Activated T-cell treated with anti-CD3 and anti-CD28 coated beads for 24 hours (primary cell): ENCODE measurements around the gene SLC25A52.
"Not testable (repeated sequence)": the region's sequence is repeated elsewhere in the genome, so short reads cannot be mapped to it uniquely, and the experiment has no call there.

Source experiments
- DNase-seq: peaks from one replicate; pipeline ENCODE4 v3.0.0-alpha.2; 2020; ENCODE audit warnings: low read depth

Gene SLC25A52

DNA sequence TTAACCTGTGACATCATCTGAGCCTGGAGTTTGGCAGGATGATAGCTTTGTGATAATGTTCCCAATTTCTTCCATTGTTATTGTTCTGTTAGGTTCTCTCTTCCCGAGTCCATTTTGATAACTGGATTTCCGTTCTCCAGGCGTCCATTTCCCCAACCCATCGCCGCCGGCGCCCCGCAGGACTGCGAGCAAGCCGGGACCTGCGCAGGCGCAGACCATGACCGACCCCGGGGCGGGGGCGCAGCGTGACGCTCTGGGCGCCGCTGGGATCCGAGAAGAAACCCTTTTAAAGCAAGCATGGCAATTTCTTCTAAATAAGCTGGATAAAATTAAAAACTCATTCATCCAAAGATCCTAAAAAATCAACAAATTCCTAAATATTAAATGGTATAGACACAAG lies at the start of gene SLC25A52:
Gene SLC25A52 (minus strand): TSS at position 186 of the 400 bp plus-strand sequence. CDS start 219 bp downstream, outside the sequence.
- no peak for DNase-seq

GRCh38 chr18:31809049-31809448 lies 48.4 kb upstream of the SLC25A52 start:
- not testable (repeated sequence) for DNase-seq

- no peak for DNase-seq
Measured at GRCh38 chr18:31801078-31801477, 40.4 kb upstream of the SLC25A52 start.

GRCh38 chr18:31799257-31799656 lies 38.6 kb upstream of the SLC25A52 start:
- not testable (repeated sequence) for DNase-seq

DNA sequence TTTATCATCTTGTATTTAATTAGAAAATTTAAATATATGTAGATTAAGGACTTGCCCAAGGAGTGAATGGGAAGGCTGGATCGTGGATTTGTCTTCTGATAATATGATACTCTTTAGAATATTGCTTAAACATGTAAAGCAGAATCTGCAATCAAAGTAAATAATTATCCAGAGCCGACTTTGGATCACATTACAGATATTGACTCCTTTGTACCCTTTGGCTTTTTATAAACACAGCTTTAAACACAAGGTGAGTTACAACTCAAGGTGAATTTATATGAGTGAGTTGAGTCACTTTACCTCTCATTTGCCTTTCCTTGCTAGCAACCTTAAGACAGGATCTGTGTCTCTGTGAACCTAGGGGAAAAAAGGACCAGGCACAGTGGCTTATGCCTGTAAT lies 37.7 kb upstream of the SLC25A52 start:
- no peak for DNase-seq

- no peak for DNase-seq
Measured at GRCh38 chr18:31795747-31796146, 35.1 kb upstream of the SLC25A52 start.

GRCh38 chr18:31793531-31793930 lies 32.9 kb upstream of the SLC25A52 start:
- DNase-seq = no peak

GRCh38 chr18:31792580-31792911 lies 31.9 kb upstream of the SLC25A52 start:
- no peak for DNase-seq

DNA sequence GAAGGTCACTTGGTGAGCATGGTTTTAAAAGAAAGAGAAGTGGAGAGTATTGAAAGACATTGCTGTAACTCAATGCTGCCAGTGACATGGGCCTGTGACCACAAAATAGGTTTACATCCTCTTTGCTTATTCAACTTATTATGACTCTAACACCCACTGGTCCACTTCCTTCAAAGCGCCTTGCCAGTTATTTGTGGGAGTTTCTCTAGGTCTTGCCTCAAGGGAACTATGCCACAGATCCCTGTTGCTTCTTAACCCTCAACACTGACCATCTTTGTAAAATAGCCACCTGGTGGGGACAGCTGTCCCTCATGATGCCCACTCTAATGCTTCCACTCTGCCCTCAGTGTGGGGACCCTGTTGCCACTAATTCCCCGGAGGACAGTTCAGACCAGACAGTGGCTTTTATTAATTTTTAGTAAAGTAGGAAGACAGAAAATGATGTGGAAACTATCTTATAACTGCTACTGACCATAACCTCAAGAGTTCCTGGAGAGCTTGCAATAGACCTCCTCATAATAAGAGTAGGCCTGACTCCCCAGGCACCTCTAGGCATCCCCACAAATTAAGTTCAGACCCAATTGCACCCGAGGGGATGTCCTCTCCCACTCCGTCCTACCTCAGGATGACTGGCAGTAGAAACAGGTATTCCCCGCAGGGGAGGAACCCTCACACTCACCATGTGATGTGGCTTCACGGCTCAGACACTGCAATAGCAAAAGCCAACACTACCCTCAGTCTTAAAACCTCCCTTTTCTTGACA lies 31.3 kb upstream of the SLC25A52 start:
- DNase-seq = no peak

- DNase-seq = no peak
Measured at GRCh38 chr18:31789409-31789808, 28.7 kb upstream of the SLC25A52 start.

GRCh38 chr18:31783059-31783458 lies 22.4 kb upstream of the SLC25A52 start:
- DNase-seq = no peak

DNA sequence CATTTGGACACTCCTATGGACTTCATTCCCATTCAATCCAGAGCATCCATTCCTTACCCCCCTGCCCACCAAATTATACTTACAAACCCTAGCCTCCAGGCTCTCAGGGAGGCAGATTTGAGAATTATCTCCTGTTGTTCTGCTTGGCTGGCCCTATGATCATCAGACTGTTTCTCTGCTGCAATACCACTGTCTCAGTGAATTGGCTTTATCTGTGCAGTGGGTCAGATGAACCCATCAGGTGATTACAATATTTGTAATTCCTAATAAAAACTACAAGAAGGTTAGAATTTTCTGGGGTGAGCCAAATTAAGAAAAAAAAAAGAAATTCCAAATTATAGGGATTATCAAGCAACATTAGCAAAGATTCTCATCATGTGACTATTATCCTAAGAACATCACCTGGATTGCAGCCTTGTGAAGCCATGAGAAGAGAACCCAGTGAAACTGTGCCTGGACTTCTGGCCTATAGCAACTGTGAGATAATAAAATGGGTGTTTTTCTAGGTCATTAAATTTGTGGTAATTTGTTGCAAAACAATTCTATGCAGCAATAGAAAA lies 17.8 kb upstream of the SLC25A52 start:
- no peak for DNase-seq

DNA sequence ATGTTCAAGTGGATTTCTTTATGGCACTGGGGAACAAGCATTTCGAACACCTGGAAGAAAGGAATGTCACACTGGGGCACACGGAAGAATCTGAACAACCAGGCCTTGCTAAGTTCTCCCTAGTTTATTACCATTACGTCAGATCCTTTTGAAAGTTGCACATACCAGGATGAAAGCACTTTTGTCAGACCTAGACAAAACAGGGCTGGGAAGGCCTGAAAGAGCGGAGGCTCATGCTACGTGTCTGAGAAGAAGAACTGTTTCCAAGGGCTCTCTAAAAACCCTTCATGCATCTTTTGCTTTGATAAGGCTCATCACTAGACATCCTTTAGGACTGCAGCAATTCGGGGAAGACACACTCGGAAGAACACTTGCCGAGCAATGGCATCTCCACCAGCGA lies 15.4 kb upstream of the SLC25A52 start:
- no peak for DNase-seq

DNA sequence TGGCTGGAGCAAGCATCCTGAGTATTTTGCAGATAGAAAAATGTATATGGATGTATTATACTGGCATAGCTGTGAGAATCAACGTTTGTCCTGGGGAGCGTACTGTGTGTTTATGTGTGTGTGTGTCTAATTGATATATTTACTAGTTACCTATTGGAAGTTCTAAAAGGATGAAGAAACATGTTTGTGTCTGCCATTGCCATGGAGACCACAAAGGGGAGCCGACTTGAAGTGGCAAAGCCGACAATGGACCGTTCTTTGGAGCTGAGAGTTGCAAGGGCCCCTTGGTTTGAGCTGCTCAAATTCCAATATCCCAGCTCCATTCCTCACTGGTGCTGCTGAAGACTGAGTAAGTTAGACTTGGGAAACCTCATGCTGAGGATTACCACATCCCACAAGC lies 14.3 kb upstream of the SLC25A52 start:
- no peak for DNase-seq

GRCh38 chr18:31774477-31774785 lies 13.8 kb upstream of the SLC25A52 start:
- no peak for DNase-seq

DNA sequence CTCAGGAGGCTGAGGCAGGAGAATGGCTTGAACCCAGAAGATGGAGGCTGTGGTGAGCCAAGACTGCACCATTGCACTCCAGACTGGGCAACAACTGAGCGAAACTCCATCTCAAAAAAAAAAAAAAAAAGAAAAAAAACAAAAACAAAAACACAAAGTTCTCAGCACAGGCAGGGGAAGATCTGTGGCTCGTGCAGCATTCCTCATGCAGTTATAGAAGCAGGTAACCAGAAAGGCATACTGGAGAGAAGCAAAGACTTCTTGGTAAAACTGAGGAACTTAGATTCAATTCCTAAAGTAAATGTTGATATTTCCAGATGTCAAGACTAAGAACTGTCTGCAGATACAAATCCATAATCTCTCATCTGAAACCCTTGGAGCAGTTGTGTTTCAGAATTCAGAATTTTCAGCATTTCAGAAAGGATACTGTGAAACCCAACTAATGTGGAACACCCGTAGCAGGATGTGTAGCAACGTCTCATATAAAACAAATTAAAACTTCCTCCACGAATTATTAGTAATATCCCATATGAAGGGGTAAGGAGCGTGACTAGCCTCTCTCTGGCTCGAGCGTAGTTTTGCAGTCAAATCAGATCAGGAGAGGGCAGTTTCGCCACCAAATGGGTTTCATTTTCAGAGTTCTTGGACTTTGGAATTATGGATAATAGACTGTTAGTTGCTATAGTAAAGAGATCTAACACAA lies 13.2 kb upstream of the SLC25A52 start:
- no peak for DNase-seq

GRCh38 chr18:31772699-31773098 lies 12.0 kb upstream of the SLC25A52 start:
- DNase-seq = no peak

- no peak for DNase-seq
Measured at GRCh38 chr18:31750273-31750672, 10.4 kb downstream of the SLC25A52 start.

- no peak for DNase-seq
Measured at GRCh38 chr18:31746396-31746795, 14.3 kb downstream of the SLC25A52 start.

DNA sequence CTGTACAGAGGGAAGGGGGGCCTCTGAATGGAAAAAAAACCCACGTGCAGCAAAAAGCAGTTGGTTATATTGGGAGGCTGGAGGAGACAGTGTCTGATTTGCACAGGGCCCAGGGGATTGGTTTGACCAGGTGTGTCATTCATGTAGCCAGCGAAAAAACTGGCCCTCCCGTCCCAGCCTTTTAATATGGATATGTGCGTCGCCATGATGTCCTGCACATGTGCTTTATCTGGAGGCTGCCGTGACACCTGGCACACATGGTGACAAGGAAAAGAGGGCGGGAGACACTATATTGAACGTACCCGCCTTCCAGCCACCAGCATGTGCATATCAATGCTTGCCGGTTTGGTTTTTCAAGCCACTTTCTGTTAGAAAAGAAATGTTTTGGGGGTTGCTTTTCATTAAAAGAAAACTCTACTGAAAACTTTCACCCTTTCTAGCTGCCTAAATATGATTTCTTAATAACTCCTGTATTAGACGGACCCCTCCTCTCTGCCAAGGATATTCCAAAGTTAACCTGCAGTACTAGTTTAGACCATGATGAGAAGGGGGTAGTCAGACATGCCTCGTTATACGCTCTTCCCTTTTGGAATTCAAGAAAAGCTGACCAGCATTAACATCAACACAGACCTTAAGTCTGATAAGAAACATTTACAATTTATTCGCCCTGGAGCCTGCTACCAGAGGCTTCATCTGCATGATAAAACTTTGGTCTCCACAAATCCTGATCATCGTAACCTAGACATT lies 16.2 kb downstream of the SLC25A52 start:
- DNase-seq = no peak

GRCh38 chr18:31743600-31743999 lies 17.1 kb downstream of the SLC25A52 start:
- DNase-seq = not testable (repeated sequence)

- peak; percentile 37 for DNase-seq
Measured at GRCh38 chr18:31741097-31741735, 19.5 kb downstream of the SLC25A52 start.
